ENCODE results near the gene STARD7. TPM values are rescaled to one million over a fixed set of nuclear protein-coding genes. Genes with fewer than 3 reads are reported as not detected.
A peak's percentile ranks its signal among the peaks of the same experiment; 100 is the strongest.

Gene STARD7
- total RNA-seq, 1 donor from 2014 or later = 100 TPM

DNA sequence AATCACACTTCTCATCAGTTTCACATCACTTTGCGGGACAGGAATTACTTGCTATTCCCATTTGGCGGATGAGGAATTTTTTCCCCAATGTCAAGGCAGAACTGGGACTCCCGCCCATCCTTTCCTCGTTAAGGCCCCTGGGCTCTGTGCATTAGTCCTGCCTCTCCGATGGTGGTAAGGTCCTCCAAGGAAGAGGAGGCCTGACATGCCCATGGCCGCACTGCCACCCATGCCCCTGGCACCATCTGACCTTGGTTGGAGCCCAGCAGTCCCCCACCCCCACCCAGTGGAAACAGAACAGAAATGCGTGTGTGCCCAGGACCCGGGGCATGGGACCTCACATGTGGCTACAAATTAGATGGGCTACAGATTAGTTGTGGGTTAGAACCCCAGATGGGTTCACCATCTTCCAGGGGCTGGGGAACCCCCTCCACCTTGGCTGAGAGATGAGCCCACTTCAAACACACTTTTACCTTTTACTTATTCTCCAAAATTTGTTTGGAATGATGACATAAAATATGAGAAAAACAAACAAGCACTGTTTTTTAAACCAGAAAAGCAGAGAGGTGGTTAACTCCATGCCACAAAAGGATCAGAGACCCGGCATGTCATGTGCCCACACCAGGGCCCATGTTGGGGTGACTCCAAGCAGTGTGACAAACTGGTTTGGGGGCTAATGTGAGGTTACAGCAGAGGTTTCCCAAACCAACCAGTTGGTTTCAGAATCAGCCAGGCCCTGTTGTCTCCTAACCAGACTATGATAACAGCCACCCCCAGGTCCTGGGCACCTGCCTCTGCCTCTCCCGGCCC lies 52.4 kb downstream of the STARD7 start:
- Mint-ChIP-seq H3K27me3 (ENCODE audit: unreplicated experiment) (peaks cover 11% of the 10 kb centered on the region), H3K4me3 (ENCODE audit: unreplicated experiment) (no peak overlapping the region), H3K36me3 (ENCODE audit: unreplicated experiment) (peaks cover 7% of the 10 kb centered on the region), H3K27ac (ENCODE audit: unreplicated experiment) (no peak overlapping the region), H3K4me1 (ENCODE audit: low read depth, unreplicated experiment) (peaks cover 16% of the 10 kb centered on the region), H3K9me3 (ENCODE audit: unreplicated experiment) (peaks cover 8% of the 10 kb centered on the region)
- TF ChIP-seq, protein P1, sequence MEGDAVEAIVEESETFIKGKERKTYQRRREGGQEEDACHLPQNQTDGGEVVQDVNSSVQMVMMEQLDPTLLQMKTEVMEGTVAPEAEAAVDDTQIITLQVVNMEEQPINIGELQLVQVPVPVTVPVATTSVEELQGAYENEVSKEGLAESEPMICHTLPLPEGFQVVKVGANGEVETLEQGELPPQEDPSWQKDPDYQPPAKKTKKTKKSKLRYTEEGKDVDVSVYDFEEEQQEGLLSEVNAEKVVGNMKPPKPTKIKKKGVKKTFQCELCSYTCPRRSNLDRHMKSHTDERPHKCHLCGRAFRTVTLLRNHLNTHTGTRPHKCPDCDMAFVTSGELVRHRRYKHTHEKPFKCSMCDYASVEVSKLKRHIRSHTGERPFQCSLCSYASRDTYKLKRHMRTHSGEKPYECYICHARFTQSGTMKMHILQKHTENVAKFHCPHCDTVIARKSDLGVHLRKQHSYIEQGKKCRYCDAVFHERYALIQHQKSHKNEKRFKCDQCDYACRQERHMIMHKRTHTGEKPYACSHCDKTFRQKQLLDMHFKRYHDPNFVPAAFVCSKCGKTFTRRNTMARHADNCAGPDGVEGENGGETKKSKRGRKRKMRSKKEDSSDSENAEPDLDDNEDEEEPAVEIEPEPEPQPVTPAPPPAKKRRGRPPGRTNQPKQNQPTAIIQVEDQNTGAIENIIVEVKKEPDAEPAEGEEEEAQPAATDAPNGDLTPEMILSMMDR (IDR thresholded peaks at IDR 0.05; ENCODE audit: partially characterized antibody, unreplicated experiment) = no peak
- no peak for DNase-seq

DNA sequence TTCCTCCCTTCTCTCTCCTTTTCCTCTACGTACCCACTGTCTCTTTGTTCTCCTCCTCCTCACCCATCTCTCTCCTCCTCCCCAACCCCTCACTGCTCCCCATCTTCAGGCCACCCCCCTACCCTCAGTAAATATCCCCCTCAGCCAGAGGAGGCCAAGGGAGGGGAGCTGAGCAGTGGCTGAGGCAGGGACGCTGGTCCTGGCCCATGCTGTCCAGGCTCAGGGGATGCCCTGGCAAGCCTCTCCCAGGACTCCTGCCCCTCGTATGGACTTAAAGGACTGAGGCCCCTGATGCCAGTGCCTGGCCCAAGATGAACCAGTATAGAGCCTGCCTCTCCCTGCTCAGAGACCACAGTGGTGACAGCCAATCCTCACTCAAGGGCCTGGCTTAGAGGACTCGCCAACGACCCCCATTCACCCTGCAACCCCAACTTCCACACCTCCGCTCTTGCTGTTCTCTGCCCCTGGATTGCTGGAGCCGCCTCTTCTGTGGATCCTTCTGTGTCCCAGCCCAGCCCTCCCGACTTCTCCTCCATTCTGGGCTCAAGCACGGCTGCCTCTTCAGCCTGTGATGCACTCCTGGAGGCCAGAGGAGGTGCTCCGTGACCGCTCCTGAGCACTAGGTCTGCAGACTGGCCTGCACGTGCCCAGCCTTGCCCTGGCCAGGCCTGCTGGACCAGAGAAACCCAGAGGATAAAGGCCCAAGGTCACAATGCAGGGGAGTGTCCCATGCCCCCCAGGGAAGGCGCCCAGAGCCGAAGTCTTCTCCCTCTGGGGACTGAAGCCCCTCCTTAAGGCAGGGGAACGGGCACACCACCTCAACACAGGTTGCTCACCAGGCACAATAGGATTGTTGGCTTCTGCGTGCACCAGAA lies 53.9 kb downstream of the STARD7 start:
- Mint-ChIP-seq H3K27me3 (ENCODE audit: unreplicated experiment) (peaks cover 11% of the 10 kb centered on the region), H3K27ac (ENCODE audit: unreplicated experiment) (no peak overlapping the region), H3K4me1 (ENCODE audit: low read depth, unreplicated experiment) (peaks cover 16% of the 10 kb centered on the region), H3K9me3 (ENCODE audit: unreplicated experiment) (peaks cover 9% of the 10 kb centered on the region), H3K36me3 (ENCODE audit: unreplicated experiment) (no peaks in the 10 kb centered on the region), H3K4me3 (ENCODE audit: unreplicated experiment) (no peak overlapping the region)
- DNase-seq = no peak
- TF ChIP-seq, protein P1 (IDR thresholded peaks at IDR 0.05; ENCODE audit: partially characterized antibody, unreplicated experiment) = no peak

DNA sequence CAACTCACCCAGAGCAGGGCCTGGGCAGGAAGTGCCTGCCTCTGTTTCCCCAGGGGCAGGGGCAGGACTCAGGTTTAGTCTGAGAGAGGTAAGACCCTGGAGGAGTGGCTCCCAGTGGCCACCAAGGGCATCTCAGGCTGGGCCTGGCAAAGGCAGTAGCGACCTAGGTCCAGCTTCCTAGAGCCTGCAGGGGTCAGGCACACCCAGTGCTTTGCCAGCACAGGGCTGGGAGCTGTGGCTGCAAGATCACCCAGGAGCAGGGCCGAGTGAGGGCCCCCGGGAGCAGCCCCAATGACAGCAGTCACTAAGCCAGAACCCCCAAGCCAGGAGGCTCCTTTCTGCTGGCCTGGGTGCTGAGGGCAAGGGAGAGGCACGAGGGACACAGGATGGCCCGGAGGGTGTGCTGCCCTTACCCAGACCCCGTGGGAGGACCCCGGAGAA lies 54.6 kb downstream of the STARD7 start:
- no peak for DNase-seq
- Mint-ChIP-seq H3K4me3 (ENCODE audit: unreplicated experiment) (no peak overlapping the region), H3K27me3 (ENCODE audit: unreplicated experiment) (peaks cover 8% of the 10 kb centered on the region), H3K9me3 (ENCODE audit: unreplicated experiment) (peaks cover 9% of the 10 kb centered on the region), H3K4me1 (ENCODE audit: low read depth, unreplicated experiment) (peaks cover 16% of the 10 kb centered on the region), H3K36me3 (ENCODE audit: unreplicated experiment) (no peaks in the 10 kb centered on the region), H3K27ac (ENCODE audit: unreplicated experiment) (no peak overlapping the region)
- TF ChIP-seq, protein P1 (IDR thresholded peaks at IDR 0.05; ENCODE audit: partially characterized antibody, unreplicated experiment) = no peak

DNA sequence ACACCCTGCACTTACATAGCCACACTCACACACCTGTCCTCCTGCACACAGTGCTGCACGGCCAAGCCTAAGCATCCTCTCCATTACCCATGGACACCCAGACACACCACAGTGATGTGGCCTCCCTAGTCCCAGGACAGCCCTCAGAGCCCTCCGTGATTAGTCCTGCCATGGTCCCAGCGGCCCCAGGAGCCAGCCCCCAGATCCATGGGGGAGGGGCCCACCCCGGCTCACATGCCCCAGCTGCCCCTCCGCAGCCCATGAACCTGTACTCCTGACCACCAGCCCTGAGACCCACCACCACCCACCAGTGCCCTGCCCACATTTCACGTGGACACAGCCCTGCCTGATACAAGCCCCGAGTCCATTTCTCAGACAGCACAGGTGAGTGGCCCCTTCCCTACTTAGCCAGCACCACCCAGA lies 55.3 kb downstream of the STARD7 start:
- Mint-ChIP-seq H3K27me3 (ENCODE audit: unreplicated experiment) (peaks cover 7% of the 10 kb centered on the region), H3K4me3 (ENCODE audit: unreplicated experiment) (no peak overlapping the region), H3K36me3 (ENCODE audit: unreplicated experiment) (no peaks in the 10 kb centered on the region), H3K9me3 (ENCODE audit: unreplicated experiment) (peaks cover 9% of the 10 kb centered on the region), H3K4me1 (ENCODE audit: low read depth, unreplicated experiment) (peaks cover 18% of the 10 kb centered on the region), H3K27ac (ENCODE audit: unreplicated experiment) (peak overlapping the region; percentile 75)
- DNase-seq = no peak
- TF ChIP-seq, protein P1 (IDR thresholded peaks at IDR 0.05; ENCODE audit: partially characterized antibody, unreplicated experiment) = no peak
